Mesendoderm (in vitro differentiated cells): Measurements from ENCODE around the gene FAM177A1.

Experiments used
- DNase-seq: peaks from one replicate; pipeline ENCODE4 v3.0.0; 2013
- H2AK5ac ChIP-seq: 2 replicates; pipeline ENCODE4 v1.6.1; 2013; ENCODE audit warnings: low read length, inconsistent platforms
- H2BK120ac ChIP-seq: 2 replicates; pipeline ENCODE4 v1.6.1; 2013; ENCODE audit warnings: low read depth, mild to moderate bottlenecking, low read length, moderate library complexity, mixed read lengths
- H2BK15ac ChIP-seq: replicated peaks from 2 replicates; pipeline ENCODE4 v1.6.1; 2013; ENCODE audit warnings: low read depth, mild to moderate bottlenecking, moderate library complexity
- H2BK5ac ChIP-seq: 2 replicates; pipeline ENCODE4 v1.6.1; 2013; ENCODE audit warnings: low read length, inconsistent platforms
- H3K18ac ChIP-seq: 2 replicates; pipeline ENCODE4 v1.6.1; 2013; ENCODE audit warnings: mild to moderate bottlenecking, low read length, mixed read lengths
- H3K23ac ChIP-seq: one replicate; pipeline ENCODE4 v1.6.1; 2013; ENCODE audit warnings: low read length
- H3K27ac ChIP-seq: 2 replicates; pipeline ENCODE4 v1.5.1; 2013; ENCODE audit warnings: low read depth, mild to moderate bottlenecking, inconsistent platforms, low read length, moderate library complexity
- H3K27me3 ChIP-seq: 2 replicates; pipeline ENCODE4 v1.6.1; 2013; ENCODE audit warnings: low read length, control low read depth, mild to moderate bottlenecking, inconsistent platforms; ENCODE audit not compliant: insufficient read depth, poor library complexity
- H3K36me3 ChIP-seq: 2 replicates; pipeline ENCODE4 v1.6.1; 2013; ENCODE audit warnings: low read length, inconsistent platforms; ENCODE audit not compliant: control insufficient read depth, insufficient read depth
- H3K4ac ChIP-seq: one replicate; pipeline ENCODE4 v1.6.1; 2013; ENCODE audit warnings: low read depth, mild to moderate bottlenecking, low read length, moderate library complexity
- H3K4me1 ChIP-seq: 2 replicates; pipeline ENCODE4 v1.6.1; 2013; ENCODE audit warnings: low read depth, low read length, inconsistent platforms; ENCODE audit not compliant: control insufficient read depth
- H3K4me2 ChIP-seq: 2 replicates; pipeline ENCODE4 v1.6.1; 2013; ENCODE audit warnings: low read length
- H3K4me3 ChIP-seq: 2 replicates; pipeline ENCODE4 v1.5.1; 2013; ENCODE audit warnings: mild to moderate bottlenecking, low read length
- H3K56ac ChIP-seq: one replicate; pipeline ENCODE4 v1.6.1; 2013; ENCODE audit warnings: low read length
- H3K79me1 ChIP-seq: 2 replicates; pipeline ENCODE4 v1.6.1; 2013; ENCODE audit warnings: low read length, inconsistent platforms
- H3K79me2 ChIP-seq: 2 replicates; pipeline ENCODE4 v1.6.1; 2013; ENCODE audit warnings: mild to moderate bottlenecking, low read length; ENCODE audit not compliant: control insufficient read depth, insufficient read depth
- H3K9ac ChIP-seq: 2 replicates; pipeline ENCODE4 v1.6.1; 2013; ENCODE audit warnings: low read length, inconsistent platforms
- H4K5ac ChIP-seq: one replicate; pipeline ENCODE4 v1.6.1; 2013; ENCODE audit warnings: low read length
- H4K8ac ChIP-seq: one replicate; pipeline ENCODE4 v1.6.1; 2013; ENCODE audit warnings: low read depth, mild to moderate bottlenecking, control low read depth, low read length, moderate library complexity
- WGBS: extraction: QIAGEN DNeasy Blood & Tissue Kit; methylation state at CpG from one replicate; pipeline ENCODE4 v1.1.7; 2013; ENCODE audit warnings: low lambda C conversion rate, missing lambda C conversion rate; ENCODE audit not compliant: insufficient coverage; ENCODE audit errors: extremely low coverage; 5-methylcytosine and 5-hydroxymethylcytosine counted together

Gene FAM177A1

GRCh38 chr14:35107866-35108265, 61.8 kb downstream of the FAM177A1 start:
- Histone ChIP-seq H3K27me3 (no peaks in the 10 kb centered on the region), H2BK120ac (no peak overlapping the region), H3K79me1 (no peaks in the 10 kb centered on the region), H3K4me1 (no peaks in the 10 kb centered on the region), H2BK15ac (no peak overlapping the region), H2AK5ac (no peak overlapping the region), H3K4me3 (no peak overlapping the region), H3K23ac (no peak overlapping the region), H3K18ac (no peak overlapping the region), H3K4me2 (no peak overlapping the region), H4K8ac (no peak overlapping the region), H3K9ac (no peak overlapping the region), H4K5ac (no peak overlapping the region), H3K79me2 (no peaks in the 10 kb centered on the region), H3K27ac (no peak overlapping the region), H3K56ac (no peak overlapping the region), H3K36me3 (no peaks in the 10 kb centered on the region), H2BK5ac (no peak overlapping the region), H3K4ac (no peak overlapping the region)
- no peak for DNase-seq

GRCh38 chr14:35112641-35113040, 66.6 kb downstream of the FAM177A1 start:
- peak; percentile 72 for DNase-seq
- Histone ChIP-seq H3K4ac (no peak overlapping the region), H3K79me1 (no peaks in the 10 kb centered on the region), H4K5ac (no peak overlapping the region), H3K4me2 (no peak overlapping the region), H2AK5ac (no peak overlapping the region), H3K4me3 (no peak overlapping the region), H4K8ac (no peak overlapping the region), H3K18ac (no peak overlapping the region), H3K27ac (no peak overlapping the region), H2BK5ac (no peak overlapping the region), H3K27me3 (no peaks in the 10 kb centered on the region), H3K36me3 (no peaks in the 10 kb centered on the region), H3K4me1 (peaks cover 1% of the 10 kb centered on the region), H3K9ac (no peak overlapping the region), H2BK120ac (no peak overlapping the region), H3K23ac (no peak overlapping the region), H3K79me2 (no peaks in the 10 kb centered on the region), H2BK15ac (no peak overlapping the region), H3K56ac (no peak overlapping the region)
- no CpG with 5 or more reads among the region's 2 CpGs for WGBS

- no peaks in the 10 kb centered on the region for H3K79me2 ChIP-seq
- no peak overlapping the region for H3K27ac ChIP-seq
- H4K8ac ChIP-seq, result no peak overlapping the region
- H3K4ac ChIP-seq, result no peak overlapping the region
- H3K4me1 ChIP-seq, result peaks cover 1% of the 10 kb centered on the region
- no peak overlapping the region for H3K23ac ChIP-seq
- H3K9ac ChIP-seq, result no peak overlapping the region
- no peak overlapping the region for H3K18ac ChIP-seq
- no peak overlapping the region for H2AK5ac ChIP-seq
- H2BK120ac ChIP-seq, result no peak overlapping the region
- no peaks in the 10 kb centered on the region for H3K27me3 ChIP-seq
- no peak overlapping the region for H2BK5ac ChIP-seq
- H2BK15ac ChIP-seq, result no peak overlapping the region
- no peaks in the 10 kb centered on the region for H3K36me3 ChIP-seq
- no peak overlapping the region for H4K5ac ChIP-seq
- no peak overlapping the region for H3K56ac ChIP-seq
- no peaks in the 10 kb centered on the region for H3K79me1 ChIP-seq
- no peak overlapping the region for H3K4me2 ChIP-seq
- H3K4me3 ChIP-seq, result no peak overlapping the region
- DNase-seq, result peak; percentile 85
- WGBS, result no CpG with 5 or more reads among the region's 4 CpGs
Measured at GRCh38 chr14:35113308-35113950, 67.4 kb downstream of the FAM177A1 start.

DNA sequence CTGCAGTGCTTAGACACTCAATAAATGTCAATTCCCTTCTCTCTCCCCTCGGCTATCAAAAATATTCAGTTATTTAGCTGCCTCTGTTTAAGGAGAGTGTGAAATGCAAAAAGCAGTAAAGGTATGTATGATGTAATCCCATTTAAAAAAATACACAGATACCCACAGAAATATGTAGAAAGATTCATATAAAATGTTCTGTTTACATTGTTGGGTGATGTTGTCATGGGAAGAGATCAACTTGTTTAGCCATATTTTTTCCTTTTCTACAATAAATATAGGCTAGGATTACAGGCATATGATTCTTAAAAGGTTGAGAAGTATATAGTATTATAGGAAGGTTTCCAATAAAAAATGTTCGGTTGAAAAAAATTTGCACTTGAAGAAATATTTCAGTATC, 68.0 kb downstream of the FAM177A1 start:
- Histone ChIP-seq H2BK15ac (no peak overlapping the region), H4K8ac (no peak overlapping the region), H3K23ac (no peak overlapping the region), H3K4me3 (no peak overlapping the region), H3K4me1 (peaks cover 1% of the 10 kb centered on the region), H3K4ac (no peak overlapping the region), H3K79me2 (no peaks in the 10 kb centered on the region), H3K27ac (no peak overlapping the region), H4K5ac (no peak overlapping the region), H2BK5ac (no peak overlapping the region), H3K79me1 (no peaks in the 10 kb centered on the region), H2BK120ac (no peak overlapping the region), H3K4me2 (no peak overlapping the region), H3K56ac (no peak overlapping the region), H2AK5ac (no peak overlapping the region), H3K36me3 (no peaks in the 10 kb centered on the region), H3K9ac (no peak overlapping the region), H3K18ac (no peak overlapping the region), H3K27me3 (no peaks in the 10 kb centered on the region)
- WGBS, result no CpG with 5 or more reads among the region's 2 CpGs
- DNase-seq, result peak; percentile 9

DNA sequence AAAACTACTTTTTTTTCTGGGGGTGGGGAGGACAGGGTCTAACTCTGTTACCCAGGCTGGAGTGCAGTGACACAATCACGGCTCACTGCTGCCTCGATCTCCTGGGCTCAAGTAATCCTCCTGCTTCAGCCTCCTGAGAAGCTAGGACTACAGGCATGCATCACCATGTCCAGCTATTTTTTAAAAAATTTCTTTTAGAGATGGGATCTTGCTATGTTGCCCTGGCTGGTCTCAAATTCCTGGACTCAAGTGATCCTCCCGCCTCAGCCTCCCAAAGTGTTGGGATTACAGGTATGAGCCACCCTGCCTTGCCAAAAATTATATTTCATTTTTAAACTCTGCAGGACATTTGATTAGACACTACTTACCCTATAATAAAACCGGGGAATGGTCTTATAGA, 70.2 kb downstream of the FAM177A1 start:
- Histone ChIP-seq H3K4me3 (no peak overlapping the region), H3K27ac (no peak overlapping the region), H2BK120ac (no peak overlapping the region), H3K4me2 (no peak overlapping the region), H3K79me1 (no peaks in the 10 kb centered on the region), H4K8ac (no peak overlapping the region), H3K23ac (no peak overlapping the region), H3K4me1 (peaks cover 1% of the 10 kb centered on the region), H3K56ac (no peak overlapping the region), H3K79me2 (no peaks in the 10 kb centered on the region), H3K27me3 (no peaks in the 10 kb centered on the region), H4K5ac (no peak overlapping the region), H3K4ac (no peak overlapping the region), H3K36me3 (no peaks in the 10 kb centered on the region), H2AK5ac (no peak overlapping the region), H3K18ac (no peak overlapping the region), H2BK5ac (no peak overlapping the region), H3K9ac (no peak overlapping the region), H2BK15ac (no peak overlapping the region)
- no peak for DNase-seq
- WGBS, result no CpG with 5 or more reads among the region's 4 CpGs

DNA sequence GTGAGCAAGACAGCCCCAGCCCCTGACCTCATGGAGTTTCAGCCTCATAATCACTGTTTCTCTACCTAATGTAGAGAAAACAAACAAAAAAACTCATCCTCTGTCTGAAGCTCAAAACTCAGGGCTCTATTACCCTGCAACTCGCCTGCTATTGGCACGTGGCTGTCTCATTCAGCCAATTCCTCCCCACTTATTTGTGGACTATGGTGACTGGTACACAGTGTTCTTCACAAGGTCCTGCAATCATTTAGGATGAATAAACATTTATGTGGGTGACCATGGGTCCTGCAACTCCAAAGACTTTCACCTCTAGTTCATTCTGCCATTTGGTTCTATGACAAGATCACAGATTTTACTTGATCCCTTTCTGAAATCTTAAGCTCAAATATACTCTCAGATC, 71.0 kb downstream of the FAM177A1 start:
- Histone ChIP-seq H4K8ac (no peak overlapping the region), H2AK5ac (no peak overlapping the region), H3K23ac (peak overlapping the region; percentile 45), H3K4ac (no peak overlapping the region), H3K9ac (no peak overlapping the region), H2BK5ac (no peak overlapping the region), H2BK15ac (no peak overlapping the region), H3K18ac (no peak overlapping the region), H4K5ac (no peak overlapping the region), H3K4me2 (no peak overlapping the region), H3K36me3 (no peaks in the 10 kb centered on the region), H3K27ac (no peak overlapping the region), H3K27me3 (no peaks in the 10 kb centered on the region), H3K79me2 (no peaks in the 10 kb centered on the region), H2BK120ac (no peak overlapping the region), H3K56ac (no peak overlapping the region), H3K4me3 (no peak overlapping the region), H3K79me1 (no peaks in the 10 kb centered on the region), H3K4me1 (peaks cover 1% of the 10 kb centered on the region)
- DNase-seq, result no peak
- no CpG with 5 or more reads among the region's 2 CpGs for WGBS
